ENCODE results near the gene EML1. TPM values are rescaled to one million over a fixed set of nuclear protein-coding genes. Genes with fewer than 3 reads are reported as not detected.

Gene EML1
- total and polyA plus RNA-seq, 8 donors = 5.8 to 66.5 (median 34.8) TPM

- Histone ChIP-seq H3K27me3 (no peaks in the 10 kb centered on the region), H3K4me1 (no peaks in the 10 kb centered on the region), H3K9me3 (no peaks in the 10 kb centered on the region), H3K4me3 (no peak overlapping the region), H3K36me3 (peaks cover 7 to 92% (median 54%) of the 10 kb centered on the region in 4 donors), H3K27ac (no peak overlapping the region)
- DNase-seq = no peak
- 95 to 99% (median 97%) methylated on average over 5 of the region's 5 CpGs for WGBS, 5 donors
- TF ChIP-seq POLR2A (IDR thresholded peaks at IDR 0.05) (no peak), CTCF (IDR thresholded peaks at IDR 0.05) (no peak), EP300 (IDR thresholded peaks at IDR 0.05) (no peak), POLR2AphosphoS5 (IDR thresholded peaks at IDR 0.05) (no peak)
- intact Hi-C loops (cut with DNase I; ENCODE audit: low total_unique reads) = no loop called here
These were observed 111.9 kb downstream of the EML1 start for GRCh38 chr14:99905121-99905520.

- H3K27me3 ChIP-seq = no peaks in the 10 kb centered on the region
- WGBS, 5 donors = 83 to 92% (median 88%) methylated on average over 24 of the region's 24 CpGs
- no peak overlapping the region for H3K4me3 ChIP-seq
- intact Hi-C loops (cut with DNase I; ENCODE audit: low total_unique reads) = no loop called here
- DNase-seq = no peak
- H3K27ac ChIP-seq = no peak overlapping the region
- H3K4me1 ChIP-seq = no peaks in the 10 kb centered on the region
- peaks cover 7 to 95% (median 51%) of the 10 kb centered on the region in 4 donors for H3K36me3 ChIP-seq
- TF ChIP-seq CTCF (IDR thresholded peaks at IDR 0.05) (no peak), POLR2AphosphoS5 (IDR thresholded peaks at IDR 0.05) (no peak)
- H3K9me3 ChIP-seq = no peaks in the 10 kb centered on the region
These were observed 114.8 kb downstream of the EML1 start for GRCh38 chr14:99907761-99908652.

- DNase-seq = no peak
- WGBS, 5 donors = 78 to 85% (median 83%) methylated on average over 7 of the region's 7 CpGs
- Histone ChIP-seq H3K36me3 (peaks cover 7 to 95% (median 49%) of the 10 kb centered on the region in 4 donors), H3K4me3 (no peak overlapping the region), H3K4me1 (no peaks in the 10 kb centered on the region), H3K9me3 (no peaks in the 10 kb centered on the region), H3K27me3 (no peaks in the 10 kb centered on the region), H3K27ac (no peak overlapping the region)
- intact Hi-C loops (cut with DNase I; ENCODE audit: low total_unique reads) = no loop called here
- TF ChIP-seq POLR2AphosphoS5 (IDR thresholded peaks at IDR 0.05) = no peak
- TF ChIP-seq POLR2A (IDR thresholded peaks at IDR 0.05) = no peak
- no peak for TF ChIP-seq EP300 (IDR thresholded peaks at IDR 0.05)
- no peak for TF ChIP-seq CTCF (IDR thresholded peaks at IDR 0.05)
These were observed 115.5 kb downstream of the EML1 start for GRCh38 chr14:99908653-99909250.

- TF ChIP-seq CTCF (IDR thresholded peaks at IDR 0.05) = no peak
- TF ChIP-seq EP300 (IDR thresholded peaks at IDR 0.05) = no peak
- no peak for TF ChIP-seq POLR2AphosphoS5 (IDR thresholded peaks at IDR 0.05)
- no peak for TF ChIP-seq POLR2A (IDR thresholded peaks at IDR 0.05)
- Histone ChIP-seq H3K36me3 (peaks cover 10 to 96% (median 52%) of the 10 kb centered on the region in 4 donors), H3K27ac (no peak overlapping the region), H3K27me3 (no peaks in the 10 kb centered on the region), H3K4me3 (no peak overlapping the region), H3K4me1 (no peaks in the 10 kb centered on the region), H3K9me3 (no peaks in the 10 kb centered on the region)
- intact Hi-C loops (cut with DNase I; ENCODE audit: low total_unique reads) = no loop called here
- 86 to 90% (median 89%) methylated on average over 12 of the region's 12 CpGs for WGBS, 5 donors
- DNase-seq = no peak
These were observed 116.4 kb downstream of the EML1 start for GRCh38 chr14:99909513-99910064.

All from stomach (tissue), 9 donors.